Islet precursor cell (in vitro differentiated cells): Measurements from ENCODE around the gene IGFL2.
"Not testable (repeated sequence)": the region's sequence is repeated elsewhere in the genome, so short reads cannot be mapped to it uniquely, and the experiment has no call there.

Experiments
- DNase-seq: peaks from one replicate; pipeline ENCODE4 v3.0.0-alpha.2; 2018

Gene IGFL2

GRCh38 chr19:46147791-46148288, at the start of gene IGFL2:
Gene IGFL2, plus strand, starts transcription at chr19:46148238. Its CDS starts 41 bp downstream, at chr19:46148279.
- no peak for DNase-seq

DNA sequence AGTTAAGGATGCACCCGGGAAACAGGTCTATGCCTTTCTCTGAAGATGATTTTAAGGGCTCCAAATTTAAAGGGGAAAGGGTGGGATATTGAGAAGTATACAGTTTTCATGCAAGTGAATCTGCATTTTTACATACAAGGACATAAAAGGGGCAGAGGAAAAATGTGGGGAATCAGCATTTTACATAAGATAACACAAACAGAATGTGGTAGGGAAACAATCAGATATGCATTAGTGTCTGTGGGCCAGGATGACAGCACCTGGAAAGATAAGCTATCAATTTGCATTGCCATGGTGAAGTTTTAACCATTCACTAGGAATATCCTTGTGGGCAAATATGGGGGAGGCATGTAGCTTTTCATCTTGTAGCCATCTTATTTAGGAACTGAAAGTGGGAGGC, 47.7 kb upstream of the IGFL2 start:
- DNase-seq: no peak

DNA sequence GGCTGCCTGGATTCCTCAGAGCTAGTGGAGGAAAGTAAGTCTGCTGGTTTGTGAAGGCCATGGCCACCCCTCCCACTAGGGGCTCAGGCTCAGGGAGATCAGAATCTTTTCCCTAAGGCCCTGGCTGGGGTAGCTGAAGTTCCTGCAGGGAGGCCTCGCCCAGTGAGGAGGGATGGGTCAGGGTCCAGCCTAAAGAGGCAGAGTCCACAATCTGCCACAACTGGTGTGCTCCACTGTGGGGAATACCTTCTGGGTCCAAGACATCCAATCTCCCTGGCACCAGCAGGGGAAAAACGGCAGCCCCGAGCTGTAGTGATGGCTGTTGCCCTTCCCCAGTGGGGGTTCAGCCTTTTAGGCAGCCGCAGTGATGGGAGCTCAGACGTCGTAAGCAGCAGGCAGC, 46.7 kb upstream of the IGFL2 start:
- no peak for DNase-seq

DNA sequence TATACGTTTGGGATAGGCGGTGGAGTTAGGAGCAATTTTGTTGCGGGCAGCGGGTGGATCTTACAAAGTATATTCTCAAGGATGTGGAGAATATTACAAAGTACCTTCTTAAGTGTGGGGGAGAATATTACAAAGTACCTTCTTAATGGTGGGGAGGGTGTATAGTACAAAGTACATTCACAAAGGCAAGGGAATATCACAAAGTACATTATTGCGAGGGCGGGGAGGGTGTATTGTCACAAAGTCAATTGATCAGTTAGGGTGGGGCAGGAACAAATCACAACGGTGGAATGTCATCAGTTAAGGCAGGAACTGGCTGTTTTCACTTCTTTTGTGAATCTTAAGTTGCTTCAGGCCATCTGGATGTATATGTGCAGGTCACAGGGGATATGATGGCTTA, 45.7 kb upstream of the IGFL2 start:
- not testable (repeated sequence) for DNase-seq

- no peak for DNase-seq
Observed at GRCh38 chr19:46107371-46107770, 40.7 kb upstream of the IGFL2 start.

- no peak for DNase-seq
Observed at GRCh38 chr19:46109876-46110275, 38.2 kb upstream of the IGFL2 start.

- no peak for DNase-seq
Observed at GRCh38 chr19:46111376-46111775, 36.7 kb upstream of the IGFL2 start.

DNA sequence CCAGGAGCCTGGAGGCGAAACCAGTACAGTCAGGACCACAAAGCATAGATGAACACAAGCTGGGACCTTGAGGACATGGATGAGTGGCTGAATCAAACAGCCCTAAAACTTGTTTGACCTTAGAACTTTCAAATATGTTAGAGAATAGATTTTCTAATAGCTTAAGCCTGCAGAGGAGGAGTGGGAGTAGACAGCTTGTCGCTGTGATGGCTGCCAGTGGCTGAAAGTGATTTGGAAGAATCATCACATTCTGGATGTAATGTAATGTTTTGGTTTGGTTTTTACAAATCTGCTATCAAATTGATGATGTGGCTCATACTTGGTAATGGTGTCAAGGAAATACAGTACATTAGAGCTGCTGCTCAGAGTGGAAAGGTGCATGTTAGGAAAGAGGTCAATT, 35.5 kb upstream of the IGFL2 start:
- DNase-seq: no peak

GRCh38 chr19:46113726-46114125, 34.3 kb upstream of the IGFL2 start:
- no peak for DNase-seq

GRCh38 chr19:46115396-46116106, 32.5 kb upstream of the IGFL2 start:
- peak; percentile 81 for DNase-seq

GRCh38 chr19:46116121-46116520, 31.9 kb upstream of the IGFL2 start:
- DNase-seq: no peak

- no peak for DNase-seq
Observed at GRCh38 chr19:46118136-46118535, 29.9 kb upstream of the IGFL2 start.

DNA sequence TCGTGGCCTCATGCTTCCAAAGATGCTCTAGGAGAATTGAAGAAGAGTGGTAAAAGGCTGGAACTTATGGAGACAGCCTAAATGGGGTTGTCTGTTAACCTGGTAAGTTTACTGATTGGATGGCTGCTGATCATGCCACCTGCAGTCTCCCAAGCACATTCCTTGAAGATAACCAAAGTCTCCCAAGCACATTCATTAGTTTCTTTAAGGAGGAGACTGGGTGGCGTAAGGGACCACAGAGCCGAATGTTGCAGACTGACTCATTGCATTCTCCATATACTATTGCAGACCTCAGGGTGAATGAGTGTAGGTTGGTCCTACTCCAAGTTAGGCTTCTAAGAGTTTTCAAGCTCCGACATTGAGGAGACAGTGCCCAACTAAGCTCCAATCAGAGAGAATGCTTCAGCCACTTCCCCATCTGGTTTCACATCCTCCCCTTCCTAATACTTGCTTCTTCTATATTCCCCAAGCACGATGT, 23.4 kb upstream of the IGFL2 start, which contains the start of gene IGFL3:
Gene IGFL3 (minus strand): TSS at position 51 of the 478 bp plus-strand sequence. CDS start 39 bp downstream, at position 12.
- DNase-seq: no peak

- DNase-seq: no peak
Observed at GRCh38 chr19:46125447-46125846, 22.6 kb upstream of the IGFL2 start.

DNA sequence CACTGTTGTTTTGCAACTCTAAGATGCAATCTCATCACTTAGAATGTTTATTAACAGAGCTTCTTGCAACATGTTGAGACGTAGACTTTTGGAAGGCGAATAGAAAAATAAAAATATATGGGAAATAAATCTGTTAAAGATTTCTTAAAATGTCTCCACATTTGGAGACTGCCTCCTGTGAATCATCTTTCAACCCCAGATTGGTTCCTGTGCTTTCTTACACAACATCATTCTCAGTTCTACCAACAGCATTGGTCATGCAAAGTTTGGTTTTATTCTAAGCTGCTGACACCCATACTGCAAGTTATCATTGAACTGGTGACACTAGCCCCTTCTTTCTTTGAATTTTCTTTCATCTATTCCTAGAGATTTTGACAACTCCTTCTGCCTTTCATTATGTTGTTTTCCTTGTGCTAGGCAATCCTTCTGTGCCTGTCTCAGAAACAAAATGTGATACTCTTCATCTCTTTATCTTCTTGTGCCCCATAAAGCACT, 21.9 kb upstream of the IGFL2 start:
- DNase-seq: no peak

DNA sequence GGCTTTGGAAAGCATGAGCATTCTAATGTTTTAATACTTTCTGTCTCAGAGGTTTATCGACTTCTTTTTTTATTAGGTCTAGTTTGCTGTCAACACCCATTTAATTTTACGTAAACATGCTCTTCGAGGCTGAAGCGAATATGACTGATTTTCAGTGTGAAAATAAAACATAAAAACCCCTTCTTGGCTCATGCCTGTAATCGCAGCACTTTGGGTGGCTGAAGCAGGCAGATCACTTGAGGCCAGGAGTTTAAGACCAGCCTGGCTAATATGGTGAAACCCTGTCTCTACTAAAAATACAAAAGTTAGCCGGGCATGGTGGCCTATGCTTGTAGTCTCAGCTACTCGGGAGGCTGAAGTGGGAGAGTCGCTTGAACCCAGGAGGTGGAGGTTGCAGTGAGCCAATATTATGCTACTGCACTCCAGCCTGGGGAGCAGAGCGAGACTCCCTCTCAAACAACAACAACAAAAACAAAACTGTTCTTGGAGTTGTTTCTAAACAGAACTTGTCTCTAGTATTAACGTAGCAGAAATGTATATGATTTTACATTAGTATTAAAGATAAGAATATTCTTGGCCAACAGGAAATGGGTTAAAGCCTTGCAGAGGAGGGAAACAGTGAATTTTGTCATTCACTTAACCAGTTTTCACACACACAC, 16.4 kb upstream of the IGFL2 start:
- no peak for DNase-seq

GRCh38 chr19:46132508-46133100, 15.4 kb upstream of the IGFL2 start:
- DNase-seq: no peak

- peak; percentile 91 for DNase-seq
Observed at GRCh38 chr19:46133101-46133627, 14.9 kb upstream of the IGFL2 start.

- DNase-seq: no peak
Observed at GRCh38 chr19:46133777-46134241, 14.2 kb upstream of the IGFL2 start.

DNA sequence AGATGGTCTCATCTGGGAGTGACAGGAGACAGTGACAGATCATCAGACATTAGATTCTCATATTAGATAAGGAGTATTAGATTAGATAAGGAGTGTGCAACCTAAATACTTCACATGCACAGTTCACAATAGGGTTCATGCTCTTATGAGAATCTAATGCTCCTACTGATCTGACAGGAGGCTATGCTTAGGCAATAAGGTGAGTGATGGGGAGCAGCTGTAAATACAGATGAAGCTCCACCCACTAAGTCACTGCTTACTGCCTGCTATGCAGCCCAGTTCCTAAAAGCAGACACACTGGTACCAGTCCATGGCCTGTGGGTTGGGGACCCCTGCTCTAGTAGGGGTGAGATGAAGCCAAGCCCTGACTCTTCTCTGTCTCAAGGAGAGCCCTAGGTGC, 13.5 kb upstream of the IGFL2 start:
- no peak for DNase-seq

- DNase-seq: no peak
Observed at GRCh38 chr19:46137915-46138473, 10.0 kb upstream of the IGFL2 start.

DNA sequence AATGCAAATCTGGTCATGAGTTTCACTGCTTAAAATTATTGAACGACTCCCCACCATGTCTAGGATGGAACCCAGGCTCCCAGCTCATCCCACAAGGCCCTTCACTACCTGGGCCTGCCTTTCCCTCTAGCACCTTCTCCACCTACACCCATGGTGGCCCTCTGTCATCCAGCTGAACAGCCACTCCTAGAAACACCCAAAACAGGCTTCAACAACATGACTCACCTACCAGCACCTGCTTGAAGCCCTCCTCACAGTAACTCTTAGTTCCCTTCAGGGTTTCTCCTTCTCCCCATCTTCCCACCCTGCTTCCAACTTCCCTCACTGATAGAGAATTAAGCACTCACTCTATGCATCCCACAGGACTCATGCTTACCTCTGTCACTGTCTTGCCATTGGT, 6.6 kb upstream of the IGFL2 start:
- no peak for DNase-seq

DNA sequence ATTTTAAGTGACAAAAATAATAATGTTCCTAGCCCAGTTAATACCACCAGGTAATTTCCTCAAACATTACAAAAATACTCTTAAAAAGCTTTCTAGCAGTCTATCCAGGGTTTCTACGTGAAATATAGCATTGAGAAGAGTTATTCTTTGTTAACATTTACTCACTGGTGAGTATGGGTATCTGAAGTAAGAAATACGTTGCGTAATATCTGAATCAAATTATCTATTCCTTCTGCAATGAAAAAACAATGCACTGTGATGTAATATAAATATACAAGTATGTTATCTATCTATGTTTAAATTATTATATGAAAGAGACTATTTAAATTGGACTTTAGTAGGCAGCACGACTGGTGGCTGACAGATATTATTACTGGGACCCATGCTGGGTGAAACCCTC, 5.7 kb upstream of the IGFL2 start:
- no peak for DNase-seq
